Dedifferentiated amniotic fluid mesenchymal stem cell (primary cell): ENCODE data around the gene SAMD11.
A peak's percentile ranks its signal among the peaks of the same experiment; 100 is the strongest.
"Not testable (repeated sequence)": the region's sequence is repeated elsewhere in the genome, so short reads cannot be mapped to it uniquely, and the experiment has no call there.

Source experiments
- DNase-seq: peaks from one replicate; pipeline ENCODE4 v3.0.0-alpha.2; 2016; ENCODE audit errors: extremely low spot score

The SAMD11 gene

DNA sequence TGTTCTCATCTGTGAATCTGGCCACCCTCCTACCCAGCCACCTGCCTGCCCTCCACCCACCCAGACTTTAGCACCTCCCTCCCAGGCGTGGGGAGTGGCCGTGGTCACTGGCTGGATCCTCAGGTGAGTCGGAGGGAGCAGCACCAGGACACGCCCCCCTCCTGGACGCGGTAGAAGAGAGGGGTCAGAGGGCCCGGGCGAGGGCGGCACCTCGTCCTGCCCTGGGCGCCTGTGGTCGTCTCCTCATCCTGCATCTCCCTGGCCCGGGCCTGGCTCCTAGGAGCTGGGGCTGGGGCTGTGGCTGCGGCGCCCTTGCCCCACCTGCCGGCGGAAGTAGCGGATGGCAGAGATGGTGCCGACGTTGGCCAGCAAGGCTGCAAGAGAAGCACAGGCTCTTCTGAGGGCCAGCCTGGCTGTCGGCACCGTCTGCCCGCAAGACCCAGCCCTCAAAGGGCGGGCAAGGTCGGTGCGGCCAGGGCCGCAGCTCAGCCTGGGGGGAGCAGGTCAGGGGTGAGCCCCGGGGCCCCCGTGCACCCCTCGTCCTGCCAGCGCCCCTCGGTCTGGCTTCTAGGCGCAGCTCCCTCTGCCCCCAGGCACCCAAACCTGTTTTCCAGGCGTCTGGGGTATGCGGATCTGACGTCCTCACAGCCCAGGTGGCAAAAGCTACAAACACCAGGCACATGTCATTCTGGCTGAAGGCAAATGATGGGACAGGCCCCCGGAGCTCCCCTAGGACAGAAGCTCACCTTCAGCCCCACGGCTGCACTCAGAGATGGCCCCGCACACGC, 52.4 kb downstream of the SAMD11 start:
- peak; percentile 36 for DNase-seq

DNA sequence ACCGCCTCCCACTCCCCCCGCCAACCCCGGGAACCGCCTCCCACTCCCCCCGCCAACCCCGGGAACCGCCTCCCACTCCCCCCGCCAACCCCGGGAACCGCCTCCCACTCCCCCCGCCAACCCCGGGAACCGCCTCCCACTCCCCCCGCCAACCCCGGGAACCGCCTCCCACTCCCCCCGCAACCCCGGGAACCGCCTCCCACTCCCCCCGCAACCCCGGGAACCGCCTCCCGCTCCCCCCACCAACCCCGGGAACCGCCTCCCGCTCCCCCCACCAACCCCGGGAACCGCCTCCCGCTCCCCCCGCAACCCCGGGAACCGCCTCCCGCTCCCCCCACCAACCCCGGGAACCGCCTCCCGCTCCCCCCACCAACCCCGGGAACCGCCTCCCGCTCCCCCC, 53.1 kb downstream of the SAMD11 start:
- DNase-seq, result not testable (repeated sequence)

DNA sequence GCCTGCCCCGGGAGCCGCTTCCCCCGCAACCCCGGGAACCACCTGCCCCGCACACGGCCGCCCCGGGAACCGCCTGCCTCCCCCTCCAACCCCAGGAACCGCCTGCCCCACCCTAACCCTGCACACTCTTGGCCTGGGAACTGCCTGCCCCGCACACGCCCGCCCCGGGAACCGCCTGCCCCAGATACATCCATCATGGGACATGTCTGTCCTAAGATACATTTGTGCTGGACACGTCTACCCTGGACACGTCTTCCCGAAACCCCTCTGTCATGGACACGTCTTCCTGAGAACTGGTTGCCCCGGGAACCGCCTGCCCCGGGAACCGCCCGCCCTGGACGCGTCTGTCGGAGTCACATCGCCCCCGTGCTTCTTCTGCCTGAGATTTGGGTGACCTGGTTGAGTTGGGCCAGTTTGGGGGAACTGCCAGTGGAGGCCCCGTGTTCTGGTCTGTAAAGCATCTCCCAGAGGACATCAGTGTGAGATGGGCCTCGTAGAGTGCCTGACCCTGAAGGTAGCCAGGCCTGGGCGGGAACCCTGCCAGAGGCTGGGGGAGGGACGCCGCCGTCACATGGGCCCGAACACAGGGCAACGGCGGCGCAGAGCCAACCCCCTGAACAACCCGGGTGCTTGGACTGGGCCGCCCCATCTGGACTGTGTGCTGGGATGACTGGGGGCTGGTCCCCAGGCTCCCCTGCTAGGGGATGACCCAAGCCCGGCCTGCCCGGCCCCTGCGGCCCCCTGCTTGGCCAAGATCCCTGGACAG, 54.5 kb downstream of the SAMD11 start:
- no peak for DNase-seq

DNA sequence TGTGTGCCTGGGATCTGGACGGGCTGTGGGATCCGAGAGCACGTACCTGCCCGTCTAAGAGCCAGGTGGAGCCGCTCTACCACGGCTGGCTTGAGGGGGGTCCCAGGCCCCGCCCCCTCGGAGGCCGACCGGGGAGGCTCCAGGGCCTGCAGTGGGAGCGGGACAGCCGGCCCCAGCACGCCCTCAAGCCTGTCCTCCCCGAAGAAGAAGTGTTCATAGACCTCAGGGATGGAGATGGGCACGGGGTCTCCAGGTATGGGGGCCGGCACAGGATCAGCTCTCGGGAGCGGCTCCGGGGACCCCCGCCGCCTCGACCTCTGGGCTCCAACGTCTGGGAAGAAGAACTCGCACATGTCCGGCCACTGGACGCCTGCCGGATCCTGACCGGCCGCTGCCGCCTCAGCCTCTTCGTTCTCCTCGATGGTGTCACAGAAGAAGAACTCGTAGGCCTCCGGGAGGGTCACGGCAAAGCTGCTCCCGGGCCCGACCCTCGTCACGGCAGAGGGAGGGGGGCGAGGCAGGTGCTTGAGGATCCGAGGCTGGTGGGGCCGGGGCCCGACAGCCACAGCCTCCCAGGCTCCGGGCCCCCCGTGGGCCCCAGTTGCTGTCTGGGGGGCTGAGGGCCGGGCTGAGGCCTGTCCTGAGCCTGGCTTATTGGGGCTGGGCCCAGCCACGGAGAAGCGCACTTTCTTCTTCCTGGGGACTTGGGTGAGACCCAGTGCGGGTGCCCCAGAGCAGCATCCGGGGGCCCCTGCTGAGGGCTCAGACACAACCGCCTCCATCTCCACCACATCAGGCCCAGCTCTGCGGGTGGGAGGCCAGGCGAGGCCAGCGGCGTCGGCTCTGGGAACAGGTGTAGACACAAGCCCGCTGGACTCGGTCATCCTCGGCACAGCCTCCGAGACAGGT, 55.4 kb downstream of the SAMD11 start:
- no peak for DNase-seq

DNA sequence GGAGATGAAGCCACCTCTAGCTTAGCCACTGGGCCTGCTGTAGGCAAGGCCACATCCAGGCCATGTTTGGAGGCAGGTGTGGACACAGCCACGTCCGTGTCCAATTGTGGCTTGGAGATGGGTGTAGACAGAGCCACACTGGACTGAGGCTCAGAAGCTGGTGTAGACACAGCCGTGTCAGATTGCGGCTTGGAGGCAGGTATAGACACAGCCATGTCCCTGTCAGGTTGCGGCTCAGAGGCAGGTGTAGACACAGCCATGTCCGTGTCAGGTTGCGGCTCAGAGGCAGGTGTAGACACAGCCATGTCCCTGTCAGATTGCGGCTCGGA, 56.0 kb downstream of the SAMD11 start:
- DNase-seq, result no peak

DNA sequence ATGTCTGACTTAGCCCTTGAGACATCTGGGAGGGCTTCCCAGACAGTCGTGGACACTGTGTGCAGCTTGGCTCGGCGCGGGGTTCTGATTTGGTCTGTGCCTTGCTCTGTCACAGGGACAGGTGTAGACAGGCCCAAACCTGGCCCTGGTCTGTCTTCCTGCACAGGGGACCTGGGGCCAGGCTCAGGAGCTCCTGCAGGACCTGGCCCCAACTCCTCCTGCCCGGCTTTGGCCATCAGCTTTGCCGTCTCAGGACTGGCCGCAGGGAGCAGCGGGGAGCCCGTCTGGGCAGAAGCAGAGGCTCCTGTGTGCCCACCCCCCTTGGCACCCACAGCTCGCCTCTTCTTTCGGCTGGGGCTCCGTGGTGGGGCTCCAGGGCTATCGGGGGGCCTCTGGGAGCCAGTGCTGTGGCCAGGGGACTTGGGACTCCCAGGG, 56.4 kb downstream of the SAMD11 start:
- no peak for DNase-seq

DNA sequence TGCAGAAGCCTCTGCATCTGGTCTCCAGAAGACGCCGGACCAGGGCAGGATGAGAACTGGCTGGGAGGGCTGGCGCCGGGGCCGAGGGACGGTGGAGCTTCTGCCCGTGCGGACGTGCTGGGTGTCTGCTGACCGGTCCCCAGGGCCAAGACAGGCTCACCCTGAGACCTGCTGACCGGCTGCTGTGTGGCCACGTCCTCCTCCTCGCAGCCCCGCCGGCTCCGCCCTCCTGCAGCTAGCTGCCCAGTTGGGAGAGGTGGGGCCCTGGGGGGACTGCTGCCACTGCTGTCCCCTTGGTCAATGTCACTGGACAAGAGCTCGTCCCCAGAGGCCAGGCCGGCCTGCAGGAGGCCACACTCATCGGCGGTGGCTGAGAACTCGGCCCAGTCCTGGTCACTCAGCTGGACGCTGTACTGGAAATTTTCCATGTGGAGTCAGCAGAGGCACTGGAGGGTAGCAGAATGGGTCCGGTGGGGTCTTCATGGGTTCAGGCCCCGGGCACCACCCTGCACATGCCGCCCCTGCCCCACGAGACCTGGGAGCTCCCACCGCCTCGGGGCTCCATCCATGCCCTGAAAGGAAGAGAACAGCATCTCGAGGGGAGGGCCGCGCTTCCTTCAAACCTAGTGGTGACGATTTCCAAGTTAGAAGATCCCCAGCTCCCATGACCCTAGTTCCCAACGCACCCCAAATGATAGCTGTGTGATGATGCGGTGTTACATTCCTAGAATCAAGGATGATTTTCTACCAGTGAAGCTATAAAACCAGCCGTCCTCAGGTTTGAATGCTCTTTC, 57.1 kb downstream of the SAMD11 start:
- DNase-seq, result no peak

DNA sequence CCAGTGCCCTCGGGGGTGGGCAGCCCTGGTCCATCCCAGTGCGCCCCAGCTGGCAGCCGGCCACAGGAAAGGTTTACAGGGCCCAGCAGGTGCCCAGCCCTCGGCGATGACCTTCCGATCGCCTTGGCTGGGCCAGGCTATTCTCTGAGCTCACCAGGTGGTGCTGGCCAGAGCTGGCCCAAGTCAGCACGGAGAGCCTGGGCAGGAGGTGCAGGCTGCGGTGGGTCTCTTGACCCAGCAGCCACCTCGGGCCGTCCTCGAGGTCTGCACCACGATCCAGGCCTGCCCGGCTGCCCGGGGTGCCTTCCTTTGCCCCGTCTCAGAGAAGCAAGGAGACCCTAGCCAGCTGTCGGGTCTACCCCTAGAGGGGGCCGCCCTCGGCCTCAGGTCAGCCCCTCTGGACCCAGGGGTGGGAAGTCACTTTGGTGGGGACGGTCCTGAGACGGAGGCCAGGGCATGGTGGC, 57.8 kb downstream of the SAMD11 start:
- no peak for DNase-seq

DNA sequence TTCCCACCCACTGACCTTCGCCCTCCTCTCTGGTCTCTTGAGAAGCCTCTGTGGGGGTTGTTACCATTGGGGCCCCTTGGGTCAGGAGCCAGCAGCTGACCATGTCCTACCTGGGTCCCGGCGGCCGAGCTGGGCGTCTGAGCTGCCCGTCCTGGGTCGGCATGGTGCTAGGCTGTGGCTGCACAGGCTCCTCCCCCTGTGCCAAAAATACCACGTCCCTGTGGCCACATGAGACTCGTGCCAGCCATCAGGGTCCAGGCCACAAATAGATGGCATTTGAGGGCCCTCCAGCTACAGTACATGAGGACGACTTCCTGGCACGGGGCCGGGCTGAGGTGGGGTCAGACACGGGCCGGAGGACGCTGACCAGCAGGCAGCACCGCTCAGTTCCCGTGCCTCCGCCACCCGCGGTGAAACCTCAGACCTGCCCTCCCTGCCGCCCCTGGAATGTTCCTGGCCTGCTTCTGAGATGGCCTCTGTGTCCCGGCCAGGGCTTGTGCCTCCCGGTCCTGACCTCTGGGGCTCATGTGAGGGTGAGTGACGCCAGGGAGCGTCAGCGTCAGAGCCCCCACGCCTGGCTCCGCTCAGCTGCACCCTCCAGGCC, 58.3 kb downstream of the SAMD11 start, which contains the start of gene PERM1:
Gene PERM1, minus strand, starts transcription at position 139 of the 604 bp plus-strand sequence. CDS start 1,064 bp downstream, outside the sequence.
- DNase-seq, result no peak

DNA sequence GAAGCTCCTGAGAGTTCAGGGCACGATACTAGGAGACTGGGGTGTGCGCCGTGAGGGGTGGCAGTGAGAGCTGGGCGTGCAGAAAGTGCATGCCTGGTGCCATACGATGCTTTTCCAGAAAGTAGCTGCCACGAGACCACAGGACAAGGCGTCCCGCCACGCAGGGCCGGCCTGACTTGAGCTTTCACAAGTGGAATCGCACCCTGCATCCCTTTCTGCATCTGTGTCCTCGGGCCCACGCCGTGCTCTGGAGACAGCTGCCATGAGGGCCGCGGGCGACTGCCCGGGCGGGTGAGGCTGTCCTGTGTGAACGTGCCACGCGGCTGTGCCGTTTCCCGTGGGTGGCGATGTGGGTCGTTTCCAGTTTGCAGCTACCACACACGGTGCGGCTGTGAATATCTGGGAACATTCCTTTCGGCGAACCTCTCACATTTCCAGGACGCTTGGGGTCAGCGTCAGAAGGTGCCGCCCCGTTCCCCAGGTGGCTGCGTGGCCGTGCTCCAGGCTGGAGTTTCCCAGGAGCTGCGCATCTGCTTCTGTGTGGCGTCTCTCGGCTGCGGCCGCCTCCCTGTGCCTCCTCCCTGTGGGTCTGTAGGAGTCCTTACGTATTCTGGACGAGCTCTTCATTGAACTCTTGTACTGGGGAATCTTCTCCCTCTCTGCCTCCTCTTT, 59.2 kb downstream of the SAMD11 start:
- DNase-seq, result no peak

DNA sequence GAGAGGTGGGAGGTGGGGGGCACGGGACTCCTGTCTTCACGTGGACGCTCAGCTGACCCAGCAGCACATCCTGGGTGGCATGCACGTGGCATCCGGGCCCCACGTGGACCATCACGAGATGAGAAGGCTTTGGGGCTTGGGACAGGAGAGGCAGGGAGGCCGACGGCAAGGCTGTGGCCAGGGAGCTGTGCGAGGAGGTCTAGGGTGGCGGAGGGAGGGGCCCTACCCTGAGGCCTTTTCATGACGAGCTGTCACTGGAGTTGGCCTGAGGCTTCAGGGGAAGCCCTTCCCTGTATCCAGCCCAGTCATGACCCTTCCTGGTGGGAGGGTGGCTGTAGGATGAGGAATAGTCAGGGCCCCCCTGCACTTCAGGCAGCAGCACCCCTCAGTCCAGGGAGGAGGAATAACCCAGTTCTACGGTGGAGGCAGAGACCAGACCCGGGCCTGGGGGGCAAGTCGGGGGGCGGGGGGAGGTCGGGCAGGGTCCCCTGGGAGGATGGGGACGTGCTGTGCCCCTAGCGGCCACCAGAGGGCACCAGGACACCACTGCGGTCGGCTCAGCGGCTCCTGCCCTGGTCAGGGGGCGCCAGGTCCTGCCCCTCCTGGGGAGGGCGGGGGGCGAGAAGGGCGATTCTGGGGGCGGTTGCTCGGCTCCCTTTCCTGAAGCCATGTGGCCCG, 60.2 kb downstream of the SAMD11 start:
- DNase-seq, result no peak

DNA sequence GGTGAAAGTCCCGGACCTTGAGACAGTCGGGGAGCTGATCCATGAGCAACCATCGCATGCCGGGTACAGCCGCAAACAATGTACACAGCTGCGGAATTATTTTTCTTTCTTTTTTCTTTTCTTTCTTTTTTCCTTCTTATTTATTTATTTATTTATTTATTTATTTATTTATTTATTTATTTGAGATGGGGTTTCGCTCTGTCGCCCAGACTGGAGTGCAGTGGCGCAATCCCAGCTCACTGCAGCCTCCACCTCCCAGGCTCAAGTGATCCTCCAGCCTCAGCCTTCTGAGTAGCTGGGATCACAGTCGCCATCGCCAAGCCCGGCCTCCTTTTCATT, 60.7 kb downstream of the SAMD11 start:
- DNase-seq, result no peak

DNA sequence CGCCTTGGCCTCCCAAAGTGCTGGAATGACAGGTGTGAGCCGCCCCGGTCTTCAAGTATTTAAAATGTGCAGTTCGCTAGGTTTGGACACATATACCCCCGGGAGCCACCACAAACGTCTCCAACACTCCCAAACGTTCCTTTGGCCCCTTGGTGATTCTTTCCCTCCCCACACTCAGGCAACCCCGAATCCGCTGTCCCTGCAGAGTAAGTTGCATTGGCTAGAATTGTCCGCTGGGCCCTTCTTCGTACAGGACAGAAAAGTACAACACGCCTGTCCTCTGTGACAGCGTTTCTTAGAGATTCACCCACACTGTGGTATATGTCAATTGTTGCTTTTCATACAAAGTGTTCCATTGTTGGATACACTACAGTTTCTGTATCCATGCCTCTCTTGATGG, 61.4 kb downstream of the SAMD11 start:
- DNase-seq, result no peak

DNA sequence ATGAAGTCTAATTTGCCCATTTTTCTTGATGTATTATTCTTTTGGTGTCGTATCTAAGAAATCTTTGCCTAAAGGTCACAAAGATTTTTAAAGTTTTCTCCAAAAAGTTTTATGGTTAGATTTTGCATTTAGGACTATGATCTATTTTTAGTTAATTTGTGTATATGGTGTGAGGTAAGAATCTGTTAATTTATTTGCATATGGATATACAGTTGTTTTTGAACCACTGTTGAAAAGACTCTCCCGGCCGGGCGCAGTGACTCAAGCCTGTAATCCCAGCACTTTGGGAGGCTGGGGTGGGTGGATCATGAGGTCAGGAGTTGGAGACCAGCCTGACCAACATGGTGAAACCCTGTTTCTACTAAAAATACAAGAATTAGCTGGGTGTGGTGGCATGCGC, 64.3 kb downstream of the SAMD11 start:
- not testable (repeated sequence) for DNase-seq

DNA sequence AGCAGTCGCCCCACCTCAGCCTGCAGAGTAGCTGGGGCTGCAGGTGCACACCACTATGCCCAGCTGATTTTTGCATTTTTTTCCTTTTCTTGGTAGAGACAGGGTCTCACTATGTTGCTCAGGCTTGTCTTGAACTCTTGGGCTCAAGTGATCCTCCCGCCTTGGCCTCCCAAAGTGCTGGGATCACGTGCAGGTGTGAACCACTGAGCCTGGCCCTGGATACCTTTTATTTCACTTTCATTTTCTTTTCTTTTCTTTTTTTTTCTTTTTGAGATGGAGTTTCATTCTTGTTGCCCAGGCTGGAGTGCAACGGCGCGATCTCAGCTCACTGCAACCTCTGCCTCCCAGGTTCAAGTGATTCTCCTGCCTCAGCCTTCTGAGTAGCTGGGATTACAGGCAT, 67.6 kb downstream of the SAMD11 start:
- DNase-seq, result not testable (repeated sequence)

DNA sequence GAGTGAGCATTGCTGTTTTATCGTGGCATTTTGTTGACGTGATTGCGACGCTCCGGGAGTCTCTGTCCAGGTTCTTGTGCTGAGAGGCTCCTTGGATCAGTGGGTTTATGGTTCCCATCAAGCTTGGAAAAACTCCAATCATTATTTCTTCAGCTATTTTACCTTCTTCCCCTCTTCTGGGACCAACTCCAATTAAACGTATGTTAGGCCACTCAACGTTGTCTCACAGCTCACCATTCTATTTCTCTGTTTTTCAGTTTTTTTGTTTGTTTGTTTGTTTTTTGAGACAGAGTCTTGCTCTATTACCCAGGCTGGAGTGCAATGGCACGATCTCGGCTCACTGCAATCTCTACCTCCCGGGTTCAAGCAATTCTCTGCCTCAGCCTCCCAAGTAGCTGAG, 68.2 kb downstream of the SAMD11 start:
- DNase-seq, result no peak

DNA sequence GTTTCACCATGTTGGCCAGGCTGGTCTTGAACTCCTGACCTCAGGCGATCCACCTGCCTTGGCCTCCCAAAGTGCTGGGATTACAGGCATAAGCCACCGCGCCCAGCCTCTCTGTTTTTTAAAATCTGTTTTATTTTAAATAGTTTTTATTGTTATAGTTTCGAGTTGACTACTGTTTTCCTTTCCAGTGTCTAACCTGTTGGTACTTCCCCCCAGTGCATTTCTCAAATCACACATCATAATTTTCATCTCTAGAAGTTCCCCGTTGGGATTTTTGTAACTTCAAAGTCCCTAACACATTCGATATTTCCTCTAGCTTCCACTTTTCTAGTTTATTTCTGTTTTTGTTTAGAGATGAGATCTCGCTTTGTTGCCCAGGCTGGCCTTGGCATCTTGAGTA, 68.6 kb downstream of the SAMD11 start:
- no peak for DNase-seq

DNA sequence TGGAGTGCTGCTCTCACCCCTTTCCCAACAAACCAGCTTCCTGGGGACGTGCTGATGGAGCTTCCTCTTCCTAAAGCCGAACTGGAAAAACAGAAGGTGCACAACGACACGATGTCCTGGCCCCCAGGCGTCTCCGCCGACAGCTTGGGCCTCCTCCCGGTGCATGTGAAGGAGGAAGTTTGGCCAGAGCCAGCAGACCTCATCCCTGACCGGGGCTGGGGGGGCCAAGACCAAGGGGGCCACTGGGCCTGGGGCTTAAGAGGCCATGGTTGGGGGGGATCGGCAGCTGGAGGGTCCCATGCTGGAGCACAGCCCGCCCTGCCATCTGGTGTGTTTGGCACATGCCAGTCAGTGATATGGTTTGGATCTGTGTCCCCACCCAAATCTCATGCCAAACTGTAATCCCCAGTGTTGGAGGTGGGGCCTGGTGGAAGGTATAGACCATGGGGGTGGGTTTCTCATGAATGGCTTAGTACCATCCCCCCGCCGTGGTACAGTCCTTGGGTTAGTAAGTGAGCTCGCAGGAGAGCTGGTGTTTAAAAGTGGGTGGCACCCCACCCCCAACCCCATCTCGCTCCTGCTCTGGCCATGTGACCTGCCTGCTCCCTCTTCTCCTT, 69.8 kb downstream of the SAMD11 start:
- no peak for DNase-seq
